ENCODE data around the gene PRSS58.

PRSS58 gene, protein sequence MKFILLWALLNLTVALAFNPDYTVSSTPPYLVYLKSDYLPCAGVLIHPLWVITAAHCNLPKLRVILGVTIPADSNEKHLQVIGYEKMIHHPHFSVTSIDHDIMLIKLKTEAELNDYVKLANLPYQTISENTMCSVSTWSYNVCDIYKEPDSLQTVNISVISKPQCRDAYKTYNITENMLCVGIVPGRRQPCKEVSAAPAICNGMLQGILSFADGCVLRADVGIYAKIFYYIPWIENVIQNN

DNA sequence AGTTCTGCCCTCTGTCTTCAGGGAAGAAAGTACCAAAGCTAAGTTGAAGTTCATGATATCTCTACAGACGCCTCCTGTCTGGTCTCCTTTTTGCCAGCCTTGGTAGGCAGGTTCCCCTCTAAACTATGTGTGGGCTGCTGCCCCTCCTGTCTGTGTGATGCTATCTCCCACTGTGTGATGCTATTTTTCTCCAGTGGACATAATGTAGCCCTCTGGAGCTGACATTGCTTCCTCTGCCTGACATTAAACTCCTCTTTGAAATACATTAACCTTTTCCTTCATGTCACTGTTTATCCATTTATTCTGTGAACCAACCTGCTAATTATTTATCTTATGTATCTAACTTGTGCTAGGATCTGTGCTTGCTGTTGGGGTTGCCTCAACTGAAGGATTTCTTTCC lies at the start of gene PRSS58:
Gene PRSS58, minus strand, starts transcription at position 101 of the 400 bp plus-strand sequence. CDS start 351 bp downstream, outside the sequence.
- no peak within 1 kb of the TSS for H3K4me3 Mint-ChIP-seq
- ATAC-seq: no peak

DNA sequence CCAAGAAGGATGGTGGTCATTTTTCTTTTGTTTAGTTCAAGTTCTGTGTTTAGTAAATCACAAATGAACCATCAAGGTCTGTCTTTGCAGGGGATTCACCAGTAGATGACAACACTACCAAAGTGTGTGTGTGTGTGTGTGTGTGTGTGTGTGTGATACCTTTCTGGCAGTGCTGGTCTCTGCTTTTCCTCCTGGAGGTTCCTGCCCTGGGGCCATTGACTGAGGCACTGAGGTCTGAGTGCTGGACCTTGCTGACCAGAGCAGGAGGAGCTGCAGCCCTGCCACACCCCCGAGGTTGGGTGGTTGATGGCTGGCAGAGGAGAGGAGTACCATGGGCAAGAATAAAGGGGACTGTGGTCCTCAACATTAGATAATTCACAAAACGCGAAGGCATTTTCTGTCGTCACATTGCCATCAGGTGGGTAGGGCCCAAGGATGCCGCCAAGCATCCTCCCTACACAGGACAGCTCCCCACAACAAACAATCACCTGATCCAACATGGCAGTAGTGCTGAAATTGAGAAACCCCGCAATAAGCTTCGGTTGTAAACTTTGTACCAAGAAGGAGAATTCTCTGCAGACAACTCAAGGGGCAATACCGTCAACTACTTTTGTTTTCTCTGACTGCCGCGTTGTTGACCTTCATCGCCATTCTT lies 49.5 kb upstream of the PRSS58 start:
- Mint-ChIP-seq H3K4me1 (no peaks in the 10 kb centered on the region), H3K27ac (no peak overlapping the region), H3K4me3 (no peak overlapping the region), H3K9me3 (no peaks in the 10 kb centered on the region), H3K27me3 (peaks cover 33% of the 10 kb centered on the region), H3K36me3 (no peaks in the 10 kb centered on the region)
- ATAC-seq: no peak

More for the DNA sequence above, at the start of gene PRSS58:
- Mint-ChIP-seq H3K27ac (no peak within 1 kb of the TSS), H3K36me3 (no peaks in the 10 kb centered on the region), H3K9me3 (peaks cover 10% of the 10 kb centered on the region), H3K27me3 (no peaks in the 10 kb centered on the region), H3K4me1 (no peaks in the 10 kb centered on the region)

DNA sequence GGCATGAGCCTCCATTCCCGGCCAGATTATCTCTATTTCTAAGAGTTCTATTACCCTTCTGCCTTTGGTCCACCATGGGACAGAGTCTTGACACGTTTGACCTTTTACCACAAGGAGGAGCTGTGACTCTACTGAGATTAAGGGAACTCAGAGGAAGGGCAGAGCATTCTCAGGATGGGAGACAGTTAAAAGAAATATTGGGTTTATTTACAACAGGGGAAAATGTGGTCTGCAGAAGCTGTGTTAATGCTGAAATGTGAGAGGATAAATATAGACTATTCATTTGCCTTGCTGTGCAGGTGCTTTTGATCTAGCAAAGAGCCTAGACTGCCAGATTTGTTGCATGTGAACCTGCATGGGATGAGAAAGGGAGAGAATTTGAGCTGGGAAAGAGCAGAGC lies 45.8 kb upstream of the PRSS58 start:
- Mint-ChIP-seq H3K27me3 (peaks cover 31% of the 10 kb centered on the region), H3K9me3 (no peaks in the 10 kb centered on the region), H3K36me3 (no peaks in the 10 kb centered on the region), H3K27ac (no peak overlapping the region), H3K4me3 (no peak overlapping the region), H3K4me1 (no peaks in the 10 kb centered on the region)
- ATAC-seq: no peak

DNA sequence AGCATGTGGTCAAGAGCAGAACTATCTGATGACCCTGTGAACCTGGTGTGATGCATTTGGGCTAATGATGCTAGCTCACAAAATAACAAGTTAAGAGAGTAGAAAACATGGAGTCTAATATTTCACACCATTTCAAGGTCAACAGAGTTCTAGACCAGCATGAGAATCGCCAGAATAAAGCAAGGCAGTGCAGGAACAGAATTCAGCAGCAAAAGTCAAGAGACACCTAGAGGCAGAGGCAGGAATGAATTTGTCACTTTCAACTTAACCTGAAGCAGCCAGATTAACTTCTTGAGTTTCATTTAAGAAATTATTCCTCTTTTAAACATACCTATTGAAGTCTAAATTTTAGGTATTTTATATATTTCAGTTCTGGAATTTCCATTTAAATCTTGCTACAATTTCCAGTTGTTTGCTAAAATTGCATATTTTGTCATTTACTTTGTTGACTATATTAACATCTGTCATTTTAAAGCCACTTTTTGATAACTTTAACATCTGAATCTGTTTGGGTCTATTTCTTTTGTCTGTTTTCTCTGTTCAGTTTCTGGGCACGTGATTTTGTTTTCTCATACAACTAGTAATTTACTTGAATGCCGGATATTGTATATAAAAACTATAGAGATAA lies 44.2 kb upstream of the PRSS58 start:
- Mint-ChIP-seq H3K36me3 (no peaks in the 10 kb centered on the region), H3K27me3 (peaks cover 31% of the 10 kb centered on the region), H3K4me1 (no peaks in the 10 kb centered on the region), H3K4me3 (no peak overlapping the region), H3K9me3 (no peaks in the 10 kb centered on the region), H3K27ac (no peak overlapping the region)
- ATAC-seq: no peak

DNA sequence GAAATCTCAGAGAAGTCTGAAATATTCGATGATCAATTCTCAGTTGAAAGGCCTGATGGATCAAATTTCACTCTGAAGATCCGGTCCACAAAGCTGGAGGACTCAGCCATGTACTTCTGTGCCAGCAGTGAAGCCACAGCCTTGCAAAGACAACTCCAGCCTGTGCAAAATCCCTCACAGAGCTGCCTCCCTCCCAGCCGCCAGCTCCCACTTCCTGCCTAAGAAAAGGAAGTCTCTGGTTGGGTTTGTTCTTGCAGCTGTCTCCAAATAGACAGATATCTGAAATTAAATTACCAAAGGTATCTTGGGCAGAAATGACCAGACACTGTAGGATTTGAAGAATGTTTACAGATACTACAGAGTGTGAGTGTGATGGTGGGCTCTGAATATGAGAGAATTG lies 43.4 kb upstream of the PRSS58 start:
- H3K27me3 Mint-ChIP-seq: peaks cover 31% of the 10 kb centered on the region
- no peaks in the 10 kb centered on the region for H3K9me3 Mint-ChIP-seq
- H3K27ac Mint-ChIP-seq: no peak overlapping the region
- H3K36me3 Mint-ChIP-seq: no peaks in the 10 kb centered on the region
- no peak overlapping the region for H3K4me3 Mint-ChIP-seq
- no peak for ATAC-seq
- no peaks in the 10 kb centered on the region for H3K4me1 Mint-ChIP-seq

DNA sequence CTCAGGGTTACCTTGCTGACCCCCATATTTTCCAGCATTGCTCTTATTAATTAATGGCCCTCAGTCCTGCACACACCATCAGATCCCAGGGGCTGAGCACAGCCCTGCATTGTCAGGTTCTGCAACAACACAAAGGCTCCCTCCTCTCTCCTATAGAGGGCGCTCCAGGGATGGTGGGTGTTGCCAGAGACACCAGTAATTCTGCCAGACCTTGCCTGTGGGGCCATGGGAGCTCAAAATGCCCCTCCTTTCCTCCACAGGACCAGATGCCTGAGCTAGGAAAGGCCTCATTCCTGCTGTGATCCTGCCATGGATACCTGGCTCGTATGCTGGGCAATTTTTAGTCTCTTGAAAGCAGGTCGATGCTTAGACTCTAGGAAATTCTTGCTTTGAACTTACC lies 42.8 kb upstream of the PRSS58 start:
- Mint-ChIP-seq H3K27ac (no peak overlapping the region), H3K36me3 (no peaks in the 10 kb centered on the region), H3K4me1 (no peaks in the 10 kb centered on the region), H3K27me3 (peaks cover 31% of the 10 kb centered on the region), H3K9me3 (no peaks in the 10 kb centered on the region), H3K4me3 (no peak overlapping the region)
- ATAC-seq: no peak

DNA sequence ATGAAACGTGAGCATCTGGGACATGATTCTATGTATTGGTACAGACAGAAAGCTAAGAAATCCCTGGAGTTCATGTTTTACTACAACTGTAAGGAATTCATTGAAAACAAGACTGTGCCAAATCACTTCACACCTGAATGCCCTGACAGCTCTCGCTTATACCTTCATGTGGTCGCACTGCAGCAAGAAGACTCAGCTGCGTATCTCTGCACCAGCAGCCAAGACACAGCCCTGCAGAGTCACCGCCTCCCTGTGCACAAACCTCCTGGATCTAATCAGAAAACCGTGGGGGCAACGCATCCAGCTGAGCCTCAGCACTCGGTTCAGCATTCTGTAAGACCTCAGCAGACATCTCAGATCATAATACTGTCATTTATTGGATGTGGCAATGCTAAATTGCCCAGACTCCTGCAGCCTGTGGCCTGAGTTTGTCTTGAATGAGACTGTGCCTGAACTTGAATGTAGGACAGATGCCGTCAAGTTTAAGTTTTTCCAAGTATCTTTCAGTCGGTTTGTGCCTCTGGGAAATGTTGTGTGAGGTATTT lies 41.5 kb upstream of the PRSS58 start:
- ATAC-seq: no peak
- no peaks in the 10 kb centered on the region for H3K4me1 Mint-ChIP-seq
- no peak overlapping the region for H3K4me3 Mint-ChIP-seq
- peaks cover 27% of the 10 kb centered on the region for H3K27me3 Mint-ChIP-seq
- no peak overlapping the region for H3K27ac Mint-ChIP-seq
- H3K36me3 Mint-ChIP-seq: no peaks in the 10 kb centered on the region
- no peaks in the 10 kb centered on the region for H3K9me3 Mint-ChIP-seq

DNA sequence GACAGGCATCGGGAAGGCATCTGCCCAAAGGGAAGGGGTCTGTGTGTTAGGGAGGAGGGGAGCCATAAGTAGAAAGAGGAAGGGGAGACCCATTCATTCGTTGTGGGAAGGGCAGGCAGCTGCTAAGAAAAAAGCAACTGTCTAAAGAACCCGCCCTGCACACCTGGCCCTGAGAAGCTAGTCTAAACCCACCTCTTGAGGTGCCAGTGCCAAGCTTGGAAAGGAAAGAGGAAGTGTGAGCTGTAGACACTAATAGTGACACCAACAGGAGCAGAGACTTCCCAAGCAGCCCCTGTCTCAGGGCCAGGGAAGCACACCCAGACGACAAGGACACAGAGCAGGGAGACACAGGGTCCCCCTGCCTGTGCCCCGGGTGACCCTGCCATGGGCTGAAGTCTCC lies 40.8 kb upstream of the PRSS58 start:
- H3K4me1 Mint-ChIP-seq: no peaks in the 10 kb centered on the region
- H3K9me3 Mint-ChIP-seq: no peaks in the 10 kb centered on the region
- H3K27ac Mint-ChIP-seq: no peak overlapping the region
- no peak for ATAC-seq
- H3K4me3 Mint-ChIP-seq: no peak overlapping the region
- peaks cover 20% of the 10 kb centered on the region for H3K27me3 Mint-ChIP-seq
- no peaks in the 10 kb centered on the region for H3K36me3 Mint-ChIP-seq

DNA sequence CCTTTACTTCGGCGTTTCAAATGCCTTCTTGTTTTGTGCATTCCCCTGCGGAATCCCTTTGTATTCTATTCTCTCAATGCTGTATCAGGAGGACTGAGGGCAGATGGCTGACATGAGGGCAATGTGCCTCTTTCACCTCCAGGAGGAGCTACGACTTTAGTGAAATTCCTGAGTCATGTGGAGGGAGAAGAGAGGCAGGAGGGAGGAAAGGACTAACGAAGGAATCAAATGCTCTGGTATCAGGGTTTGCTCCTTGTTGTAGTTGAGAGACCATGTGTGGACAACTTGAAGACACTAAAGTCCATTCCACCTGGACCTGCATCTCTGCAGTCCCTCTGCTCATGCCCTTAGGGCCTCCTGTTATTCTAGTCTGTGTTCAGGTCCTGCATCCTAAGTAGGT lies 40.2 kb upstream of the PRSS58 start:
- ATAC-seq: no peak
- Mint-ChIP-seq H3K4me3 (no peak overlapping the region), H3K36me3 (no peaks in the 10 kb centered on the region), H3K27ac (no peak overlapping the region), H3K27me3 (peaks cover 14% of the 10 kb centered on the region), H3K9me3 (no peaks in the 10 kb centered on the region), H3K4me1 (no peaks in the 10 kb centered on the region)

DNA sequence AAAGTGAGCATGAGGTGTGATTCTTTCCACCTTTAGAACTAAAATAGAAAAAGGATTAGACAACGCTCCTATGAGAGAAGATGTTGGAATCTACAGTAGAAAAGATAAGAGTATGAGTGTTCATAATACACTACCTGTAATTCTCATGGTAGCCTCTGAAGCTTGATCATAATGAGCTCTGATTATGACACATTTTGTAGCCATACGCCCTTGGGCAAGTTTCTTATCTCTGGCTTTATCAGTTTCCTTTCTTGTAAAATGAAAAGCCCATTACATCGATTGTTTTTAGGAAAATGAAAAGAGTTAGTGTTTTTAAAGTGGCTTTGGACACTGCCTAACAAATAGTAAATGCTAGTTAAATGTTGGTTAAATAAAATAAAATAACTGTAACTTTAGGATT lies 22.4 kb upstream of the PRSS58 start:
- Mint-ChIP-seq H3K36me3 (no peaks in the 10 kb centered on the region), H3K27ac (no peak overlapping the region), H3K4me3 (no peak overlapping the region), H3K27me3 (no peaks in the 10 kb centered on the region), H3K9me3 (peaks cover 11% of the 10 kb centered on the region), H3K4me1 (no peaks in the 10 kb centered on the region)
- no peak for ATAC-seq

DNA sequence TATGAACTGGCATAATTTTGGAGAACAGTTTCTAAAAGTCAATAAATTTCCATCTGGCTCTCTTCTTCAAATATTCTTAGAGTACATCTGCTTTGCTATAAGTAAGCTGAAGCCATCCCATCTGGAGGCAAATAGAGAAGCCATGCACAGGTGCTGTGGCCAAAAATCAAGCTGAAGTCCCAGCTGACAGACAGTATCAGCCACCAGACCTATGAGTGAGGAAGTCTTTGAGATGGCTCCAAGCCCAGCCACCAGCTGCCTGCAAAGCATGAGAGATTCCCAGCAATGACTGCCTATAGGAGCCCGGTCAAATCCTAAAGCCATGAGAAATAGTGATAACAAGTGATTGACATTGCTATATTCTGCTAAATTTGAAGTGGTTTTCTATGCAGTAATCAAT lies 21.7 kb upstream of the PRSS58 start:
- Mint-ChIP-seq H3K27ac (no peak overlapping the region), H3K4me1 (no peaks in the 10 kb centered on the region), H3K9me3 (peaks cover 15% of the 10 kb centered on the region), H3K36me3 (no peaks in the 10 kb centered on the region), H3K27me3 (no peaks in the 10 kb centered on the region), H3K4me3 (no peak overlapping the region)
- ATAC-seq: no peak

DNA sequence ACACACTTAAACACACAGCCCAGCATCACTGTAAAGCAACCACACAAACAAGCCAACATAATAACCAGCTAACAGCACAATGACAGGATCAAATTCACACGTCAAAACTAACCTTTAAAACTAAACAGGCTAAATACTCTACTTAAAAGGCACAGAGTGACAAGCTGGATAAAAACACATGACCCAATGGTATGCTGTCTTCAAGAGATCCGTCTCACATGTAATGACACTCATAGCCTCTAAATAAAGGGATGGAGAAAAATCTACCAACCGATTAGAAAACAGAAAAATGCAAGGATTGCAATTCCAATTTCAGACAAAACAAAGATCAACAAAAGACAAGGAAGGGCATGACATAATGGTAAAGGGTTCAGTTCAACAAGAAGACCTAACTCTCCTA lies 17.2 kb upstream of the PRSS58 start:
- no peak for ATAC-seq
- H3K27ac Mint-ChIP-seq: no peak overlapping the region
- no peak overlapping the region for H3K4me3 Mint-ChIP-seq
- no peaks in the 10 kb centered on the region for H3K27me3 Mint-ChIP-seq
- H3K36me3 Mint-ChIP-seq: no peaks in the 10 kb centered on the region
- no peaks in the 10 kb centered on the region for H3K4me1 Mint-ChIP-seq
- H3K9me3 Mint-ChIP-seq: peaks cover 15% of the 10 kb centered on the region

DNA sequence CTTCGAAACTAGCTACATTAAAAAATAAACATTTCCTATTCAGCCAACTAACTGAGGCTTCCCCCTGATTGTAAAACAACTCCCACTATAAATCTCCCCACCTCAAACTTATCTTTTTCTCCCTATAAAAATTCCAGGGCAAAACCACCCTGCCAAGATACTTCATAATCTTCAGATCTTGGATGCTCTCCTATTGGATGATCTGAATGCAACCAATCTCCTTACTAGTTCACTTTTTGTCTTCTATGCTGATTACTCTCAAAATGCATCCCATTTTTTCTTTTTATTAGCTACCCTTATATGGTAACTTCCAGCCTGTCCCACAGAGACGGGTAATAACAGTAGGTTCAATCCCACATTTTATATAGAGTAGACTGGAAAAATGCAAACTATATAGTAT lies 15.0 kb upstream of the PRSS58 start:
- H3K27ac Mint-ChIP-seq: no peak overlapping the region
- H3K9me3 Mint-ChIP-seq: peaks cover 15% of the 10 kb centered on the region
- no peak overlapping the region for H3K4me3 Mint-ChIP-seq
- no peaks in the 10 kb centered on the region for H3K4me1 Mint-ChIP-seq
- ATAC-seq: no peak
- no peaks in the 10 kb centered on the region for H3K36me3 Mint-ChIP-seq
- no peaks in the 10 kb centered on the region for H3K27me3 Mint-ChIP-seq

DNA sequence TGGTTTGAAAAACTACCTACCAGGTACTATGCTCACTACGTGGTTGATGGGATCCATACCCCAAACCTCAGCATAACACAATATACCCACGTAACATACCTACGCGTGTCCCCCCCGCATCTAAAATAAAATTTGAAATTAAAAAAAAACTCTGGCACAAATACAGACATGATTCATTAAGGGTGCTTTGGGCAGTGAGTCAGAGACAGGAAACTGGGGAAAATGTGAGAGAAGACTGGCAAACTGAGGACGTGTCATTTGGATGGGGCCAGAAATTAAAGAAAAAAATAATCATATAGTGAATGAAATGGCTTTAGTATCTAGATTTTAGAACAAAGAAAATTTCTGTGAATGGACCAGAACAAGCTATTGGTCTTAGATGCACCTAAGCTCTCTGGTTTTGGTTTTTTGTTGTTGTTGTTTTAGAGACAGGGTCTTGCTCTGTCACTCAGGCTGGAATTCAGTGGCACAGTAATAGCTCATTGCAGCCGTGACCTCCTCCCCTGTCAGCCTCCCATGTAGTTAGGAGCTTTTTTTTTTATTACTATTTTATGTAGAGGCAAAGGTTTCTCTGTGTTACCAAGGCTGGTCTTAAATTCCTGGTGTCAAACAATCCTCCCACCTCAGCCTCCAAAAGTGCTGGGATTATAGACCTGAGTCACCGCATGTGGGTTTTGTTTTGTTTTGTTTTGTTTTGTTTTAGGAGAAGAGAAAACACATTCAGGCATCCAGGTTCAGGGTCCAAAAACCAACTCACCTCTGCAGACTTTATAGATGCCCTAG lies 5.9 kb upstream of the PRSS58 start:
- peaks cover 8% of the 10 kb centered on the region for H3K9me3 Mint-ChIP-seq
- H3K4me3 Mint-ChIP-seq: no peak overlapping the region
- ATAC-seq: no peak
- no peaks in the 10 kb centered on the region for H3K27me3 Mint-ChIP-seq
- no peaks in the 10 kb centered on the region for H3K36me3 Mint-ChIP-seq
- H3K27ac Mint-ChIP-seq: no peak overlapping the region
- H3K4me1 Mint-ChIP-seq: no peaks in the 10 kb centered on the region

DNA sequence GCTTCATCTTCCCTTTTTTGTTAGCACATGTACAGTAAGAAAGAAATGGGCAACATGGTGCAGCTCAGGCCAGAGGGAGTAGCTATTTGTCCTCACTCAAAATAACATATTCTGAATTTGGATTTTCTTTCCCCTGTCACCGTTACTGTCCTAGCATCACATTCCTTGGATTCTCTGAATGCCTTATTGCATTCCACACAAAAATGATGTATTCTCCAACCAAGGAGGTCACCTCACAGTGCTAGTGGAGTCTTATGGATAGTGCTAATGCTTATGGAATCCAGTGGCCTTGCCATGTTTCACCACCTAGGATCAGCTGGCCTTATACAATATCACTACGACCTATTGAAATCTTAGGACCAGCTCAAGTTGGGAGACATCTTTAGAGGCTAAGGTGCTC lies 7.2 kb downstream of the PRSS58 start:
- H3K4me3 Mint-ChIP-seq: no peak overlapping the region
- ATAC-seq: no peak
- H3K36me3 Mint-ChIP-seq: no peaks in the 10 kb centered on the region
- no peaks in the 10 kb centered on the region for H3K4me1 Mint-ChIP-seq
- H3K27me3 Mint-ChIP-seq: peaks cover 9% of the 10 kb centered on the region
- H3K27ac Mint-ChIP-seq: no peak overlapping the region
- H3K9me3 Mint-ChIP-seq: no peaks in the 10 kb centered on the region
